Breast epithelium (tissue), 3 donors: ENCODE results near the gene UBE2H.

ENCODE experiments used
- POLR2A ChIP-seq: fragments of 450-650 bp; IDR thresholded peaks from one replicate; pipeline ENCODE4 v1.6.1; 2016; ENCODE audit warnings: antibody characterized with exemption, mild to moderate bottlenecking, moderate library complexity
- TF ChIP-seq, protein P1 (sequence below), 3 donors: fragments of 450-650 bp; IDR thresholded peaks; one replicate each; pipeline ENCODE4 v1.5.1; 2016 to 2017; ENCODE audit warnings: antibody characterized with exemption in 3 of 3, mild to moderate bottlenecking in 3 of 3, moderate library complexity in 3 of 3

DNA sequence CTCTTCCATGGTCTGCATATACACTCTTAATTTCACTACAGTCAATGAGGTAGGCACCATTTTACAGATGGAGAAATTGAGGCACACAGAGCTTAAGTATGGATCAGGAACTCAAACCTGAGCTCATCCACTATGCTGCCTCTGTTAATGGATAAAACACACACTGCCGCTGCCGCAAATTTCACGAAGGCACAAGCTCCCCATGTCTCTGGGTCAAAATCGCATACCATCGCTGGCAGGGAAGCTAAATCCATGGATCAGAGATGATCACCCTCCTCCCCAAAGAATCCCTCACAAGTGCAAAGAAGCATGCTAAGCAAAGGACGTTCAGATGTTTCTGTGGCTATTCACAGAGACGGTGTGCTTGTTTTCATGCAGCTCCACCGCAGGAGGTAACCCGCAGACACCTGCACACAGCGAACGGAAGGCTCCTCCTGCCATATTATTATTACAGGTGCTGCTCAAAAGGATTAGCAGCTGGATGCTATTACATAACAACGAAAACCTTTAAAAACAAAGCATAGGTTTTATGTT lies 109.3 kb downstream of the UBE2H start:
- TF ChIP-seq POLR2A: no peak
- TF ChIP-seq, protein P1, sequence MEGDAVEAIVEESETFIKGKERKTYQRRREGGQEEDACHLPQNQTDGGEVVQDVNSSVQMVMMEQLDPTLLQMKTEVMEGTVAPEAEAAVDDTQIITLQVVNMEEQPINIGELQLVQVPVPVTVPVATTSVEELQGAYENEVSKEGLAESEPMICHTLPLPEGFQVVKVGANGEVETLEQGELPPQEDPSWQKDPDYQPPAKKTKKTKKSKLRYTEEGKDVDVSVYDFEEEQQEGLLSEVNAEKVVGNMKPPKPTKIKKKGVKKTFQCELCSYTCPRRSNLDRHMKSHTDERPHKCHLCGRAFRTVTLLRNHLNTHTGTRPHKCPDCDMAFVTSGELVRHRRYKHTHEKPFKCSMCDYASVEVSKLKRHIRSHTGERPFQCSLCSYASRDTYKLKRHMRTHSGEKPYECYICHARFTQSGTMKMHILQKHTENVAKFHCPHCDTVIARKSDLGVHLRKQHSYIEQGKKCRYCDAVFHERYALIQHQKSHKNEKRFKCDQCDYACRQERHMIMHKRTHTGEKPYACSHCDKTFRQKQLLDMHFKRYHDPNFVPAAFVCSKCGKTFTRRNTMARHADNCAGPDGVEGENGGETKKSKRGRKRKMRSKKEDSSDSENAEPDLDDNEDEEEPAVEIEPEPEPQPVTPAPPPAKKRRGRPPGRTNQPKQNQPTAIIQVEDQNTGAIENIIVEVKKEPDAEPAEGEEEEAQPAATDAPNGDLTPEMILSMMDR (IDR thresholded peaks at IDR 0.05): no peak
